BLaER1 treated with 17β-estradiol and CSF1 and Interleukin-3, amounts not matched to agents 10 nM and 100 nM (cell line): ENCODE measurements around the gene NELL1.
"Not testable (repeated sequence)": the region's sequence is repeated elsewhere in the genome, so short reads cannot be mapped to it uniquely, and the experiment has no call there.

Experiments
- H3K27ac ChIP-seq, 11 experiments: shearing (Covaris generic); formaldehyde crosslinking; 2 replicates each; pipeline ENCODE4 v1.8.1; 2022
- H3K27me3 ChIP-seq, 11 experiments: shearing (Covaris generic); formaldehyde crosslinking; 2 replicates each; pipeline ENCODE4 v1.8.1; 2022
- H3K36me3 ChIP-seq, 11 experiments: shearing (Covaris generic); formaldehyde crosslinking; 2 replicates each; pipeline ENCODE4 v1.8.1; 2022
- H3K4me1 ChIP-seq, 10 experiments: shearing (Covaris generic); formaldehyde crosslinking; 2 replicates each; pipeline ENCODE4 v1.8.1; 2022
- H3K4me2 ChIP-seq, 11 experiments: shearing (Covaris generic); formaldehyde crosslinking; 2 replicates each; pipeline ENCODE4 v1.8.1; 2022
- H3K4me3 ChIP-seq, 10 experiments: shearing (Covaris generic); formaldehyde crosslinking; 2 replicates each; pipeline ENCODE4 v1.8.1; 2022
- H3K9ac ChIP-seq, 11 experiments: shearing (Covaris generic); formaldehyde crosslinking; 2 replicates each; pipeline ENCODE4 v1.8.1; 2022
- H3K9me3 ChIP-seq, 11 experiments: shearing (Covaris generic); formaldehyde crosslinking; replicated peaks in 1 of 11; 2 replicates each; pipeline ENCODE4 v1.8.1; 2022
- H4K20me1 ChIP-seq, 11 experiments: shearing (Covaris generic); formaldehyde crosslinking; 2 replicates each; pipeline ENCODE4 v1.8.1; 2022
- Cebpa-rat ChIP-seq, 11 experiments: shearing (Covaris generic); IDR thresholded peaks; 2 replicates each; pipeline ENCODE4 v1.8.1; 2022

NELL1 gene

GRCh38 chr11:20861322-20861721 is 191.9 kb downstream of the NELL1 start:
- no peak for TF ChIP-seq Cebpa-rat (IDR thresholded peaks at IDR 0.05)
- H3K4me2 ChIP-seq: peak overlapping the region in 4 of 11 experiments; percentile 32 to 60 (median 52); a peak in 7 of 22 replicates
- H3K27me3 ChIP-seq: no peaks in the 10 kb centered on the region
- H3K9me3 ChIP-seq: 0 out of 22 replicates have a peak, but pooled peaks cover 0 to 4% (median 0%) of the 10 kb centered on the region in 11 experiments
- no peaks in the 10 kb centered on the region for H3K36me3 ChIP-seq
- peak overlapping the region in 5 of 11 experiments; percentile 23 to 83 (median 70); a peak in 9 of 22 replicates for H3K27ac ChIP-seq
- H4K20me1 ChIP-seq: no peaks in the 10 kb centered on the region
- H3K9ac ChIP-seq: peak overlapping the region in 3 of 11 experiments; percentile 35 to 49 (median 45); a peak in 4 of 22 replicates
- peaks cover 0 to 19% (median 0%) of the 10 kb centered on the region in 10 experiments; a peak in 8 of 20 replicates for H3K4me1 ChIP-seq
- no peak overlapping the region for H3K4me3 ChIP-seq

GRCh38 chr11:20862263-20862662 is 192.9 kb downstream of the NELL1 start:
- peak overlapping the region in 4 of 11 experiments; percentile 63 to 83 (median 72); a peak in 6 of 22 replicates for H3K27ac ChIP-seq
- H3K4me2 ChIP-seq: peak overlapping the region in 3 of 11 experiments; percentile 39 to 57 (median 44); a peak in 4 of 22 replicates
- not testable (repeated sequence) for H4K20me1 ChIP-seq, H3K27me3 ChIP-seq, H3K9me3 ChIP-seq, H3K4me3 ChIP-seq, H3K36me3 ChIP-seq
- peaks cover 0 to 19% (median 0%) of the 10 kb centered on the region in 10 experiments; a peak in 8 of 20 replicates for H3K4me1 ChIP-seq
- H3K9ac ChIP-seq: peak overlapping the region in 1 of 11 experiments; percentile 55; a peak in 1 of 22 replicates

GRCh38 chr11:20864628-20865027 is 195.2 kb downstream of the NELL1 start:
- H3K9me3 ChIP-seq: 0 out of 22 replicates have a peak, but pooled peaks cover 0 to 4% (median 0%) of the 10 kb centered on the region in 11 experiments
- no peak for TF ChIP-seq Cebpa-rat (IDR thresholded peaks at IDR 0.05)
- peaks cover 0 to 19% (median 0%) of the 10 kb centered on the region in 10 experiments; a peak in 8 of 20 replicates for H3K4me1 ChIP-seq
- no peaks in the 10 kb centered on the region for H4K20me1 ChIP-seq
- no peak overlapping the region for H3K4me3 ChIP-seq
- no peak overlapping the region for H3K27ac ChIP-seq
- H3K27me3 ChIP-seq: no peaks in the 10 kb centered on the region
- no peaks in the 10 kb centered on the region for H3K36me3 ChIP-seq
- no peak overlapping the region for H3K9ac ChIP-seq
- H3K4me2 ChIP-seq: no peak overlapping the region

- H4K20me1 ChIP-seq: no peaks in the 10 kb centered on the region
- H3K9ac ChIP-seq: no peak overlapping the region
- no peaks in the 10 kb centered on the region for H3K36me3 ChIP-seq
- no peak overlapping the region for H3K27ac ChIP-seq
- H3K4me2 ChIP-seq: no peak overlapping the region
- H3K9me3 ChIP-seq: 0 out of 22 replicates have a peak, but pooled peaks cover 0 to 4% (median 0%) of the 10 kb centered on the region in 11 experiments
- H3K4me3 ChIP-seq: no peak overlapping the region
- peaks cover 0 to 19% (median 0%) of the 10 kb centered on the region in 10 experiments; a peak in 8 of 20 replicates for H3K4me1 ChIP-seq
- H3K27me3 ChIP-seq: no peaks in the 10 kb centered on the region
- no peak for TF ChIP-seq Cebpa-rat (IDR thresholded peaks at IDR 0.05)
These were observed 195.8 kb downstream of the NELL1 start for GRCh38 chr11:20865161-20865560.

DNA sequence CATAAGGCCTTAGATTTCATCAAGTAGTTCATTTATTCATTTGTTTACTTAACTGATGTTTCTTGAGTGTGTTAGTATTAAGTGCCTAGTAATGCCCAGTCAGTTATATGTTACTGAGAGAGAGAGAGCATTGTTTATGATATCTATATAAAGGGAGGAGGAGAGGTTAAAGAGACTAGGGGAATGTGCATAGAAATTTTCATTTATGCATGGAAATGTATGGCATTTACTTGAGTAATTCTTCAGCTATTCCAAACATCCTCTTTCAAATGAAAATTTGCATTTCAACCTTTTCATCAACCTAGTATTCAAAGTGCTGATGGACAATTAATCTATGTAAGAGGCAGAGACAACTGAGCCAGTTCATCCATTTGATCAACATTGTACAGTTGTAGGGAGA is 199.7 kb downstream of the NELL1 start:
- Histone ChIP-seq H3K9ac (no peak overlapping the region), H4K20me1 (no peaks in the 10 kb centered on the region), H3K4me3 (no peak overlapping the region), H3K36me3 (no peaks in the 10 kb centered on the region), H3K27me3 (no peaks in the 10 kb centered on the region), H3K4me2 (no peak overlapping the region), H3K27ac (no peak overlapping the region), H3K4me1 (no peaks in the 10 kb centered on the region), H3K9me3 (0 out of 22 replicates have a peak, but pooled peaks cover 0 to 4% (median 0%) of the 10 kb centered on the region in 11 experiments)
- TF ChIP-seq Cebpa-rat (IDR thresholded peaks at IDR 0.05): no peak

GRCh38 chr11:20873054-20873453 is 203.7 kb downstream of the NELL1 start:
- H3K4me1 ChIP-seq: no peaks in the 10 kb centered on the region
- H3K4me2 ChIP-seq: no peak overlapping the region
- no peaks in the 10 kb centered on the region for H4K20me1 ChIP-seq
- H3K27ac ChIP-seq: no peak overlapping the region
- H3K36me3 ChIP-seq: no peaks in the 10 kb centered on the region
- H3K9ac ChIP-seq: no peak overlapping the region
- no peaks in the 10 kb centered on the region for H3K27me3 ChIP-seq
- H3K9me3 ChIP-seq: no peaks in the 10 kb centered on the region
- no peak for TF ChIP-seq Cebpa-rat (IDR thresholded peaks at IDR 0.05)
- no peak overlapping the region for H3K4me3 ChIP-seq

DNA sequence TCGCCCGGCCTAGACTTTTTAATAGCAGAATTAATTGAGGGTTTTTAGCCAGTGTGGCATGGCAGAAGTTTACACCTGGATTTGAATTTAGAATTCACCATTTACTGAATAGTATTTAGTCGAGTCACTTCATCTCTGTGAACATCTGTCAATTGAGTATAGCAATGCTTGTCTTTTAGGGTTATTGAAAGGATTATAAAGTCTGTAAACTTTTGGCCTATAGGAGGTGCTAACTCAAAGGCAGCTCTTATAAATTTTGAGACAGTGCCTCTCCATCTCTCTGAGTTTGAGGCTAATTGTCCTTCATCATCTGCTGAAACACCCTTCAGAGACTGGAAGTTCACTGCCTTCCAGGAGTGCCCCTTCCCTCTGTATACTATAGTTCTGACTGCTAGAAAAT is 205.0 kb downstream of the NELL1 start:
- Histone ChIP-seq H3K4me1 (no peaks in the 10 kb centered on the region), H3K9ac (no peak overlapping the region), H4K20me1 (no peaks in the 10 kb centered on the region), H3K36me3 (no peaks in the 10 kb centered on the region), H3K4me2 (no peak overlapping the region), H3K27ac (no peak overlapping the region), H3K4me3 (no peak overlapping the region), H3K27me3 (no peaks in the 10 kb centered on the region), H3K9me3 (no peaks in the 10 kb centered on the region)
- no peak for TF ChIP-seq Cebpa-rat (IDR thresholded peaks at IDR 0.05)

GRCh38 chr11:20875889-20876288 is 206.5 kb downstream of the NELL1 start:
- TF ChIP-seq Cebpa-rat (IDR thresholded peaks at IDR 0.05): no peak
- Histone ChIP-seq H3K4me2 (no peak overlapping the region), H3K4me1 (no peaks in the 10 kb centered on the region), H3K9ac (no peak overlapping the region), H3K9me3 (no peaks in the 10 kb centered on the region), H4K20me1 (no peaks in the 10 kb centered on the region), H3K27ac (no peak overlapping the region), H3K36me3 (no peaks in the 10 kb centered on the region), H3K27me3 (no peaks in the 10 kb centered on the region), H3K4me3 (no peak overlapping the region)

DNA sequence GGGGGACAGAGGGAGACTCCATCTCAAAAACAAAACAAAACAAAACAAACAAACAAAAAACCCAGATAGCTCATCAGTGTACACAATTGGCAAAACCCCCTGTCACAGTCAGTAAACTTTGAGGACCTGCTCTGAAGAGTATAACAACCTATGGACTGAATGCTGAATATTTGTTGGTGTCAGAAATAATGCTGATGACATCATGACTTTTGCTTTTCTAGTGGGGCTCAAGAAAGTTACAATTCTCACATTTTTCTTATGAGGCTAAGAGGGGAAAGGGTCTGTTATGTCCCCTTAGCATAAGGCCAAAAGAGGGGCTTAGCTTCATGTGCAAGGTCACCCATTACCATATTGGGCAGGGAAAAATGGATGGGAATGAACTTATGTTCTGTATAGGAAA is 207.4 kb downstream of the NELL1 start:
- H3K27me3 ChIP-seq: no peaks in the 10 kb centered on the region
- H3K36me3 ChIP-seq: no peaks in the 10 kb centered on the region
- H3K27ac ChIP-seq: no peak overlapping the region
- H4K20me1 ChIP-seq: no peaks in the 10 kb centered on the region
- no peaks in the 10 kb centered on the region for H3K9me3 ChIP-seq
- no peak overlapping the region for H3K4me2 ChIP-seq
- H3K4me3 ChIP-seq: no peak overlapping the region
- H3K4me1 ChIP-seq: no peaks in the 10 kb centered on the region
- no peak overlapping the region for H3K9ac ChIP-seq
- TF ChIP-seq Cebpa-rat (IDR thresholded peaks at IDR 0.05): no peak

- Histone ChIP-seq H3K27me3 (no peaks in the 10 kb centered on the region), H3K4me3 (no peak overlapping the region), H3K36me3 (no peaks in the 10 kb centered on the region), H3K9me3 (no peaks in the 10 kb centered on the region), H4K20me1 (no peaks in the 10 kb centered on the region), H3K4me1 (no peaks in the 10 kb centered on the region), H3K27ac (no peak overlapping the region), H3K9ac (no peak overlapping the region), H3K4me2 (no peak overlapping the region)
- TF ChIP-seq Cebpa-rat (IDR thresholded peaks at IDR 0.05): no peak
These were observed 210.7 kb downstream of the NELL1 start for GRCh38 chr11:20880094-20880493.
